ENCODE results near the gene RNASE8.

The RNASE8 gene

DNA sequence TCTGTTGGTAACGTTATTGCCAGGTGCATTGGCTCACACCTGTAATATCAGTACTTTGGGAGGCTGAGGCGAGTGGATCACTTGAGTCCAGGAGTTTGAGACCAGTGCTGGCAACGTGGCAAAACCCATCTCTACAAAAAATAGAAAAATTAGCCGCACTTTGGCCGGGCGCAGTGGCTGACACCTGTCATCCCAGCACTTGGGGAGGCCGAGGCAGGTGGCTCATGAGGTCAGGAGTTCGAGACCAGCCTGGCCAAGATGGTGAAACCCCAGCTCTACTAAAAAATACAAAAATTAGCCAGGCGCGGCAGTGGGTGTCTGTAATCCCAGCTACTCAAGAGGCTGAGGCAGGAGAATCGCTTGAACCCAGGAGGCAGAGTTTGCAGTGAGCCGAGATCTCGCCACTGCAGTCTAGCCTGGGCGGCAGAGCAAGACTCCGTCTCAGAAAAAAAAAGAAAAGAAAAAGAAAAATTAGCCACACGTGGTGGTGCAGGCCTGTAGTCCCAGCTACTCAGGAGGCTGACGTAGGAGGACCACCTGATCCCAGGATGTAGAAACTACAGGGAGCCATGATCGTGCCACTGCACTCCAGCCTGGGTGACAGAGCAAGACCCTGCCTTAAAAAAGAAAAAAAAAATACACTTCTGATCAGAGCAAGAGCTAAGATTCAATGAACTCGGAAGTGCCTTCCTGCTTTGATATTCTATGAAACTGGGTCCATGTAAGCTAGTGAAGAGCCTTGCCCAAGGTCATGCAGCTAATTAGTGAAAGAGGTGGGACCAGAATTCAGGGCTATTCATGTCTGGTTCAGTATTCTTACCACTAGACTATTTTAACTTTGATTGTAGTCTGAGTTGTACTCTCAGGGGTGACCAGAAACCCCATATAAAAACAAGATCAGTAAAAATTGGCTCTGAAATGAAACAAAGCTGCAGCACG, 4.2 kb upstream of the RNASE8 start:
- DNase-seq (ENCODE audit: low spot score) = no peak

DNA sequence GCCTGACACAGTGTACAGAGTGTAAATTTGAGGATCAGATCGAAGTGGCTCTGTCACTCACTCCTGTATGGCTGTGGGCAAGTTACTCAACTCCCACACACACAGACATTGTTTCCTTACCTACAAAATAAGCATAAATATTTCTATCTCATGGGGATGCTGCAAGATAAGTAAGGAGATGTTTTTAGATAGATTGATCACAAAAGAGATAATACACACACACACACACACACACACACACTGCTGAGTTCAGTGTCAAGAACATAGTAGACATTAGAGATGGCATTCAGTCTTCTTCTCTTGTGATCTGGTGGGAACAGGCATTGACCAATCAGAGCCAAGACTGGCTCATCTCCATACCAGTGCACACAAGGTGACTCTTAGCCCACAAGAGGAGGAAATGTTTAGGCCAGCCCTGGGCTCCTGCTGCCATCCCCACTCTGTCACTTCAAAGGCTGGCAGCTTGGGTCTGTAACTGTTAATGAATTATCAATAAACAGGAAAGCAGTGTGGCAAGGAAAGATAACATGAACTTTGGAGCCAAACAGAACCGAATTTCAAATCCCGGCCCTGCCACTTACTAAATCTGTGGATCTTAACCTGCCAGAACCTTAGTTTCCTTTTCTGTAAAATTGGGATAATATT, 3.4 kb upstream of the RNASE8 start:
- no peak for DNase-seq (ENCODE audit: low spot score)

DNA sequence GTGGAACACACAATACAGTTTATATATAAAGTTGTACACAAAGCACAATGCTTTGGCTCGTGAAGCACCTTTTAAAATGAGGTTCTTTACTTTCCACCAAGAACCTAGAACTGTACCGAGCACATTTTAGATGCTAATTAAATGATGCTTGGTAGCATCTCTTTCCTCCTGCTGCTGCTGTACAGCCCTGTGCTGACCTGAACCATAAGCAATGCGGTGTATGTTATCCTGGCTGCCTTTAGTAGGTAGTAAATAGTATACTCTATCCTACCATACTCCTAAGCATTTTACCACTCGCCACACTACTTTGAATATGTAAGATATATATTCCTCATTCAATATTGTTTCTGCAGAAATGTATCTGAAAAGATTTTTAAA, 2.9 kb upstream of the RNASE8 start:
- DNase-seq (ENCODE audit: low spot score) = no peak

GRCh38 chr14:21055432-21056117, 2.0 kb upstream of the RNASE8 start:
- no peak for DNase-seq (ENCODE audit: low spot score)

- no peak for DNase-seq (ENCODE audit: low spot score)
Measured at GRCh38 chr14:21056520-21057163, 980 bp upstream of the RNASE8 start.

- no peak for DNase-seq (ENCODE audit: low spot score)
Measured at GRCh38 chr14:21058903-21059302, 1.3 kb downstream of the RNASE8 start.

DNA sequence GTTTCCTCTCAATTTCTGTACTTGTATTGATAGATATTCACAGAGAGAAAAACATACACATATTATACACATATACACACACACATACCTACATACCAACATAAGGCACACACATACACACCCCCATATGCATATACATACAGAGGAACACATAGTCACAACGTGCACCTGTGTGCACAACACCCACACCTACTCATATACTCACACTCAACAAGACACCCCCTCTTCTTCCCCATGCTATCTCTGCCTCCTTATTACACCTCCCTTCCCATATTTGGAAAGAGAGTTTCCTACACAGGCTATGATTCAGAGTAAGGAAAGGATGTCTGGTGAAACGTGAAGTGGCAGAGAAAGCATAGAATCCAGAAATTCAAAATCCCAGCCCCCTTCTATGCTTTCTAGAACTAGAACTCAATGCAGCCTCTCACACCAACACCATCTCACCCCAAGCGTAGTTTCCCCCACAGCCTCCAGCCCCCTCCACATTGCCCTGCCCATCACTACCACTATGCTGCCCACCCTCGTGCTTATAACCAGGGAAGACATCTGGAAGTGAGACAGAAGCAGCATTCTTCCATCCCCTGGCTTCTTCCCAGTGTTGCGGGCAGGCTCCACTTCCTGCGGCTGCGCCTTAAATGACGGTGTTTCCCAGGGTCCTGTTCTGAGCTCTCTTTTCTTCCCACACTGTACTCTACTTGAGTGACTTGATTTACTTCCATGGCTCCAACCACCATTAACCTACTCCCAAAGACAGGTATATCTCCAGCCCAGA, 2.4 kb downstream of the RNASE8 start:
- no peak for DNase-seq (ENCODE audit: low spot score)

DNA sequence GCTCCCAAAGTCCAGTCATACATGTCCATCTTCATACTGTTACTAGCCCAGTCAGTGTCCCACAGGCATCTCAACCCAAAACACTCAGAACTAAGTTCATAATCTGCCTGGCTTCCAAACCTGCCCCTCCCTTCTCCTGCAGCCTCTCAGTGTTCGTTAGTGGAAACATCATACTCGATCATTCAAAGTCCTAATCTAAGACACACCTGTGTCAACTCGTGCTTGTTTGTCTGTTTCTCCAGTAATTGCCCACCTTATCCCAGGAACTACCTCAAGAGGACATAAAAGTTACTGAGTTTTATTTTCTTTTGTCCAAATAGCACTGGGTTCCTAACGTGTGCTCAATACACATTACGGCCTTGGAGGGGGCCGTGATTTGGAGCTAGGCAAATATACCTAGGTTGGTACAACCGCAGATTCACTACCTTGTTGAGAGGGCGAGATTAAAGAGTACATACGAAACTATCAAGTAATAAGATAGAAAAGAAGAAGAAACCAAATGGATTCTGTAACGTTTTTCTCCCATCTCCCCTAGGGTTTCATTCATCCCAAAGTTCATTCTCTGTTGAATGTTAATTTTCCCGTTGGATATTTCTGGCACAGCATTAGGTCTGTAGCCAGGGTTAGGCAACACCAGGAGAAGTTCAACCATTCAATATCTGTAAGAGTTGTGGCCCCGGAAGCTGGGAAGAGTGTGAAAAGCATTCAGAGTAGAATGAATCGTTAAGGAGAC, 3.2 kb downstream of the RNASE8 start:
- DNase-seq (ENCODE audit: low spot score) = no peak

DNA sequence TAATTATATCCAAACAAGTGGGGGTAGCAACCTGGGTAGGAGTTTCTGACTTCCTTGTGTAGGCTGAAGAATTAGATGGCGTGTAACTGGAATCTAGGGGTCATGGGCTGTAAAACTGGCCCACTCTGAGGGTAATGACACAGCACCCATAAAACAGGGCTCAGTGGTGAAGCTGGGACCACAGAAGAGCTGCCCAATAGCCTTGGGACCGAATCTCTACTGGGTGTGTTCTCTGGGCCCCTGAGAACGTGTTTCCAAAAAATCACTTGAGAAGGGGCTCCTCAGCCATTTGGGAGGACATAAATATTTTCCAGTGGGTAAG, 3.7 kb downstream of the RNASE8 start:
- no peak for DNase-seq (ENCODE audit: low spot score)

DNA sequence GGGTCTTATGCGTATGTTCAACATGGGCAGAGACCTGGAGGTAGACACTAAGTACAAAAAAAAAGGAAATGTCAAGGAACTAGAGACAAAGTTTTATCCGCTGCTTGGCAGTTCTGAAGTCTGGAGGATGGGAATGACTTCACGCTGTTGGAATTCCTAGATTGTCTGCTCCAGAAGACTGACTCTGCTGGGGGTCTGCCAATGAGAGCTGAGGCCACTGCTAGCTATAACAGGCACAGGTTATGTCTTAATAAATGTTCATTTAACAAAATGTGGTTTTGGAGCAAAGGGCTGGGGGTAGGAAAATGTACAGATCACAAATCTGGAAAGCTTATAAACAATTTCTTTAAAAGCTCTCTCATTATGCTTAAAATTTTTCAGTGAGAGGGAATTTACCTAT, 5.9 kb downstream of the RNASE8 start:
- DNase-seq (ENCODE audit: low spot score) = no peak

GRCh38 chr14:21066882-21067502, 9.4 kb downstream of the RNASE8 start:
- DNase-seq (ENCODE audit: low spot score) = peak; percentile 31

- DNase-seq (ENCODE audit: low spot score) = peak; percentile 81
Measured at GRCh38 chr14:21068521-21069387, 11.1 kb downstream of the RNASE8 start.

- no peak for DNase-seq (ENCODE audit: low spot score)
Measured at GRCh38 chr14:21069388-21070082, 11.9 kb downstream of the RNASE8 start.

- DNase-seq (ENCODE audit: low spot score) = peak; percentile 26
Measured at GRCh38 chr14:21070083-21070609, 12.5 kb downstream of the RNASE8 start, which contains the start of gene ARHGEF40. Gene ARHGEF40, plus strand, starts transcription at chr14:21070304. Its CDS starts 93 bp downstream, at chr14:21070397.

DNA sequence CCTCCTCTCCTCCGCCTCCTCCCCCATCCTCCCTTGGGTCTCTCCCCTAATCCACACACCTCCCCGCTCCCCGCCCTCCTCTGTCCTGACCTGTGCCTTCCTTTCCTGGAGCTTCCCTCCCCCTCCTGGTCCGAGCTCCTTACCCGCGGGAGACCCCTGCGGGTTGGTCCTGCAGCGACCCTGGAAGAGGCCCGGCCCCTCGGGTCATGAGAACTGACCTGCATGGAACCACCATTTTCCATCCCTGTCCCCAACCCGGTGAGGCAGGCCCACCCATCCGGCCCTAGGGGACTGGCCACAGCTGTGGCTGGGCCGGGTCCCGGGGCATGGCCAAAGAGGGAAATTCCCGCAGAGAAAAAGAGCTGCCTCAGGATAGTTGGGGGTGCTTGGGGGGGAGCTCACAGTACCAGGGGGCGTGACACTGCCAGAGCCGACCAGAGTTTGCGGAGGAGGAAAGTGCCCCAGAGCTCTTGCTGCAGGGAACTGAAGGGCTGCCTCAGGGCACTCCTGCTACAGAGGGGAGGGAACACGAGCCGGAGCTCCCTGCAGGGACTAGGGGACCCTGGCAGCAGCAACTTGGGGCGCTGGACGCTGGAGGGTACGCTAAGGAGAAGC, 13.1 kb downstream of the RNASE8 start:
- DNase-seq (ENCODE audit: low spot score) = peak; percentile 26

DNA sequence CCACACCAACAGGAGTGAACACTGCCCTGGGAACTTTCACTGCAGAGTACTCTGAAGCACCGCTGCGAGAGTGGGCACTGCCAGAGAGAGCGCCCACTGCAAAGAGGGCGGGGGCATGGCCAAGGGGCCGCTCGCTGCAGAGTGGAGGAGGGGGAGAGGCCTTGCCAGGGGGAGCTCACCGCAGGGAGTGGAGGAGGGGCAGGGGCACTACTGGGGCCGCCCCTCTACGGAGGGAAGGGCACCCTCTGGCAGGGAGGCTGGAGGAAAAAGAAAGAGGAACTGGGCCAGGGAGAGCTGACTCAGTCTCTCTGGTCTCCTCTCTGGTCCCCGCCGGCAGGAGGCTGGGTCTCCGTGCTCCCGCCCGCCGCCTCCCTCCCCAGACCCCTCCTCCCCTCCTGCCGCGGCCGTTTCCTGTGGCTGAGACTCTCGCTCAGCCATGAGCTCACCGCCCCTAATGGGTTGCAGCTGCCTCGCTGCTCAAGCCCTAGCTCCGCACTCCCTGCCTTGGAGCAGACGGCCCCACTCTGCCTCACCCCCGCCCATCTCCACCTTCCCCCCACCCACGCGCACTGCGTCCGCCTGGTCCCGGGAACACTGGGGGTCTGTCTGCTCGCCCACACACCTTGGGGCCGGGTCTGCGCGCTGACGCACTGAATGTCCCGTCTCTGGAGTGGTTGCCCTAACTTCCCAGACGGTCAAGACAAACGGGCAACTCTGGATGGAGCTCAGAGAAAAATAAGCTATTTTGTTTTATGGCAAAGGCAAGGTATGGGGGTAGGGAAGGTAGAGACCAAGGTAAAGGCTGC, 13.8 kb downstream of the RNASE8 start:
- peak; percentile 54 for DNase-seq (ENCODE audit: low spot score)

GRCh38 chr14:21072031-21072473, 14.4 kb downstream of the RNASE8 start:
- DNase-seq (ENCODE audit: low spot score) = no peak
